MM.1S (cell line): ENCODE measurements around the gene PWWP2B.

Experiments
- DNase-seq: peaks from one replicate; pipeline ENCODE4 v3.0.0-alpha.2; 2015
- H2AFZ ChIP-seq: fragments of 300-600 bp; sonication (generic); 2 replicates; pipeline ENCODE4 v1.6.0; 2016; ENCODE audit warnings: antibody characterized with exemption, low read length
- H3F3A ChIP-seq: fragments of 300-600 bp; sonication (generic); 2 replicates; pipeline ENCODE4 v1.6.1; 2016; ENCODE audit warnings: mild to moderate bottlenecking, antibody characterized with exemption, low read length, moderate library complexity, mixed read lengths; ENCODE audit not compliant: insufficient read depth
- H3K27ac ChIP-seq: fragments of 300-600 bp; sonication (generic); 2 replicates; pipeline ENCODE4 v1.5.1; 2016; ENCODE audit warnings: mild to moderate bottlenecking, low read length
- H3K27me3 ChIP-seq: fragments of 300-600 bp; sonication (generic); replicated peaks from 2 replicates; pipeline ENCODE4 v1.6.0; 2016; ENCODE audit warnings: low read length; ENCODE audit not compliant: insufficient read depth
- H3K36me3 ChIP-seq: fragments of 300-600 bp; sonication (generic); replicated peaks from 2 replicates; pipeline ENCODE4 v1.6.1; 2016; ENCODE audit warnings: mild to moderate bottlenecking, low read length, mixed read lengths; ENCODE audit not compliant: insufficient read depth
- H3K4me1 ChIP-seq: fragments of 300-600 bp; sonication (generic); 2 replicates; pipeline ENCODE4 v1.6.1; 2016; ENCODE audit warnings: low read length, mixed read lengths
- H3K4me2 ChIP-seq: fragments of 300-600 bp; sonication (generic); 2 replicates; pipeline ENCODE4 v1.6.0; 2016; ENCODE audit warnings: low read depth, low read length
- H3K4me3 ChIP-seq: fragments of 300-600 bp; sonication (generic); 2 replicates; pipeline ENCODE4 v1.5.1; 2016; ENCODE audit warnings: low read length, mixed read lengths
- H3K79me2 ChIP-seq: fragments of 300-600 bp; sonication (generic); 2 replicates; pipeline ENCODE4 v1.6.1; 2016; ENCODE audit warnings: mixed run types, low read length, mixed read lengths
- H3K9ac ChIP-seq: fragments of 300-600 bp; sonication (generic); 2 replicates; pipeline ENCODE4 v1.6.1; 2016; ENCODE audit warnings: low read length, mixed read lengths
- H3K9me2 ChIP-seq: fragments of 300-600 bp; sonication (generic); replicated peaks from 2 replicates; pipeline ENCODE4 v1.6.1; 2016; ENCODE audit warnings: mild to moderate bottlenecking, low read length, mixed read lengths; ENCODE audit not compliant: insufficient read depth
- H3K9me3 ChIP-seq: fragments of 300-600 bp; sonication (generic); replicated peaks from 2 replicates; pipeline ENCODE4 v1.6.1; 2016; ENCODE audit warnings: mild to moderate bottlenecking, low read length, mixed read lengths; ENCODE audit not compliant: insufficient read depth
- H4K20me1 ChIP-seq: fragments of 300-600 bp; sonication (generic); 2 replicates; pipeline ENCODE4 v1.6.1; 2016; ENCODE audit warnings: mild to moderate bottlenecking, low read length, moderate library complexity, mixed read lengths; ENCODE audit not compliant: insufficient read depth
- CTCF ChIP-seq: fragments of 300-600 bp; sonication (generic); IDR thresholded peaks from 2 replicates; pipeline ENCODE4 v1.5.1; 2016; ENCODE audit warnings: antibody characterized with exemption, low read length, mixed read lengths
- EZH2 ChIP-seq: fragments of 300-600 bp; sonication (generic); optimal IDR thresholded peaks from 2 replicates; pipeline ENCODE3; 2017; ENCODE audit warnings: low read depth, mild to moderate bottlenecking, antibody characterized with exemption, low read length, mixed read lengths
- EZH2phosphoT487 ChIP-seq: fragments of 300-600 bp; sonication (generic); IDR thresholded peaks from 2 replicates; pipeline ENCODE4 v1.6.1; 2018; ENCODE audit warnings: antibody characterized with exemption, low read length

The PWWP2B gene

GRCh38 chr10:132368391-132368790, 28.6 kb upstream of the PWWP2B start:
- TF ChIP-seq CTCF: no peak
- TF ChIP-seq EZH2: no peak
- no peak for TF ChIP-seq EZH2phosphoT487
- Histone ChIP-seq H3F3A (no peaks in the 10 kb centered on the region), H3K4me2 (no peak overlapping the region), H3K4me1 (no peaks in the 10 kb centered on the region), H3K79me2 (no peaks in the 10 kb centered on the region), H3K27ac (no peak overlapping the region), H3K4me3 (no peak overlapping the region), H4K20me1 (no peaks in the 10 kb centered on the region), H2AFZ (no peak overlapping the region), H3K9ac (no peak overlapping the region), H3K9me2 (no peaks in the 10 kb centered on the region), H3K36me3 (no peaks in the 10 kb centered on the region), H3K27me3 (peaks cover 32% of the 10 kb centered on the region), H3K9me3 (no peaks in the 10 kb centered on the region)
- no peak for DNase-seq

- no peak overlapping the region for H2AFZ ChIP-seq
- no peaks in the 10 kb centered on the region for H3K9me2 ChIP-seq
- no peak for DNase-seq
- no peaks in the 10 kb centered on the region for H4K20me1 ChIP-seq
- no peak overlapping the region for H3K4me3 ChIP-seq
- no peaks in the 10 kb centered on the region for H3K79me2 ChIP-seq
- H3K36me3 ChIP-seq: no peaks in the 10 kb centered on the region
- TF ChIP-seq EZH2 (no peak), EZH2phosphoT487 (no peak), CTCF (no peak)
- H3K9me3 ChIP-seq: no peaks in the 10 kb centered on the region
- H3K9ac ChIP-seq: no peak overlapping the region
- H3F3A ChIP-seq: no peaks in the 10 kb centered on the region
- H3K4me1 ChIP-seq: no peaks in the 10 kb centered on the region
- peaks cover 38% of the 10 kb centered on the region for H3K27me3 ChIP-seq
- no peak overlapping the region for H3K27ac ChIP-seq
- H3K4me2 ChIP-seq: no peak overlapping the region
These were observed 27.9 kb upstream of the PWWP2B start for GRCh38 chr10:132368881-132369635.

- H3K9me2 ChIP-seq: no peaks in the 10 kb centered on the region
These were observed 27.3 kb upstream of the PWWP2B start for GRCh38 chr10:132369636-132370185.

More at GRCh38 chr10:132369636-132370185, 27.3 kb upstream of the PWWP2B start:
- Histone ChIP-seq H3K9ac (no peak overlapping the region), H4K20me1 (no peaks in the 10 kb centered on the region), H3F3A (no peaks in the 10 kb centered on the region), H2AFZ (no peak overlapping the region), H3K27ac (no peak overlapping the region), H3K9me3 (no peaks in the 10 kb centered on the region), H3K36me3 (no peaks in the 10 kb centered on the region), H3K4me2 (no peak overlapping the region), H3K4me1 (no peaks in the 10 kb centered on the region), H3K27me3 (peaks cover 44% of the 10 kb centered on the region), H3K4me3 (no peak overlapping the region), H3K79me2 (no peaks in the 10 kb centered on the region)
- no peak for TF ChIP-seq EZH2
- no peak for TF ChIP-seq CTCF
- no peak for TF ChIP-seq EZH2phosphoT487
- no peak for DNase-seq
